K562 (cell line): ENCODE results near the gene CDK4. TPM values are rescaled to one million over a fixed set of nuclear protein-coding genes. Genes with fewer than 3 reads are reported as not detected.

ENCODE experiments used
- CBFA2T3 ChIP-seq: fragments of 450-650 bp; IDR thresholded peaks from 2 replicates; pipeline ENCODE4 v1.6.1; 2017
- CHD4 ChIP-seq: fragments of 200-600 bp; sonication (generic); IDR thresholded peaks from 3 replicates; pipeline ENCODE4 v1.6.1; 2012; ENCODE audit warnings: low read depth, mild to moderate bottlenecking, mixed read lengths, low read length, inconsistent platforms; ENCODE audit not compliant: insufficient read depth, insufficient replicate concordance, poor library complexity, severe bottlenecking
- CREM ChIP-seq: IDR thresholded peaks from 2 replicates; pipeline ENCODE4 v1.6.1; 2014; ENCODE audit warnings: antibody characterized with exemption, low read depth
- ETS1 ChIP-seq: conservative IDR thresholded peaks from 2 replicates; pipeline ENCODE4 v1.6.1; 2011; ENCODE audit warnings: low read depth, mild to moderate bottlenecking, low read length; ENCODE audit not compliant: control insufficient read depth
- HDAC8 ChIP-seq: fragments of 450-650 bp; IDR thresholded peaks from 2 replicates; pipeline ENCODE4 v1.6.1; 2016; ENCODE audit warnings: mild to moderate bottlenecking, missing genetic modification characterization, moderate library complexity, missing compliant biosample characterization
- IRF9 ChIP-seq: fragments of 450-650 bp; IDR thresholded peaks from 2 replicates; pipeline ENCODE4 v1.6.1; 2016; ENCODE audit warnings: missing biosample characterization, missing genetic modification characterization
- MAFF ChIP-seq: IDR thresholded peaks from 2 replicates; pipeline ENCODE4 v1.6.1; 2012; ENCODE audit warnings: low read length, improper control_type of control experiment
- NKRF ChIP-seq: fragments of 450-650 bp; IDR thresholded peaks from 2 replicates; pipeline ENCODE4 v1.6.1; 2016; ENCODE audit warnings: borderline replicate concordance
- NR3C1 ChIP-seq: sonication (generic); formaldehyde crosslinking; IDR thresholded peaks from 2 replicates; pipeline ENCODE4 v1.8.1; 2022; ENCODE audit warnings: missing genetic modification reagents
- PML ChIP-seq: IDR thresholded peaks from 2 replicates; pipeline ENCODE4 v1.6.1; 2012; ENCODE audit warnings: low read length, inconsistent platforms
- SMAD3 ChIP-seq: fragments of 450-650 bp; formaldehyde crosslinking; conservative IDR thresholded peaks from 2 replicates; pipeline ENCODE4 v1.4.0; 2020; ENCODE audit warnings: mild to moderate bottlenecking
- SMARCE1 ChIP-seq: fragments of 450-650 bp; IDR thresholded peaks from 2 replicates; pipeline ENCODE4 v1.7.1; 2016; ENCODE audit warnings: mild to moderate bottlenecking
- SRSF7 ChIP-seq: fragments of 200-400 bp; formaldehyde crosslinking; optimal IDR thresholded peaks from 2 replicates; pipeline ENCODE3; 2017; ENCODE audit warnings: mild to moderate bottlenecking, low read depth, low read length
- TCF3 ChIP-seq: sonication (generic); formaldehyde crosslinking; IDR thresholded peaks from 2 replicates; pipeline ENCODE4 v1.4.0; 2020; ENCODE audit warnings: mild to moderate bottlenecking, missing genetic modification reagents
- TRIM28 ChIP-seq: fragments of 450-650 bp; IDR thresholded peaks from 2 replicates; pipeline ENCODE4 v1.6.1; 2017
- ZBTB26 ChIP-seq: fragments of 450-650 bp; formaldehyde crosslinking; IDR thresholded peaks from 2 replicates; pipeline ENCODE4 v1.4.0; 2022; ENCODE audit warnings: missing genetic modification characterization
- ZFP91 ChIP-seq: sonication (generic); formaldehyde crosslinking; IDR thresholded peaks from 2 replicates; pipeline ENCODE4 v1.8.0; 2022; ENCODE audit warnings: mild to moderate bottlenecking, missing genetic modification reagents
- ZKSCAN8 ChIP-seq: fragments of 200-800 bp; sonication (Bioruptor generic); IDR thresholded peaks from 2 replicates; pipeline ENCODE4 v1.6.1; 2016; ENCODE audit warnings: missing genetic modification characterization, missing compliant biosample characterization
- ZNF140 ChIP-seq: fragments of 250-450 bp; sonication (Bioruptor Pico); IDR thresholded peaks from 2 replicates; pipeline ENCODE4 v1.8.0; 2021; ENCODE audit warnings: moderate library complexity, mild to moderate bottlenecking, inconsistent platforms
- ZNF197 ChIP-seq: fragments of 200-800 bp; sonication (Bioruptor generic); IDR thresholded peaks from 2 replicates; pipeline ENCODE4 v1.6.1; 2016; ENCODE audit warnings: low read depth, missing genetic modification characterization, missing compliant biosample characterization
- ZNF76 ChIP-seq: fragments of 250-450 bp; sonication (Bioruptor Pico); IDR thresholded peaks from 2 replicates; pipeline ENCODE4 v1.4.0; 2020; ENCODE audit warnings: mild to moderate bottlenecking, moderate library complexity, borderline replicate concordance
- ZNF778 ChIP-seq: fragments of 450-650 bp; formaldehyde crosslinking; IDR thresholded peaks from 2 replicates; pipeline ENCODE4 v1.4.0; 2020; ENCODE audit warnings: mild to moderate bottlenecking, moderate library complexity
- polyA plus RNA-seq, 8 experiments: library from polyadenylated mRNA; depleted of rRNA in 4 of 8; stranded (reverse) in 5 of 8; unstranded in 3 of 8; fragments of >200 nt; fragmentation: Nextera tagmentation in 2 of 8; fragmentation: Illumina TruSeq in 1 of 8; extraction: Ambion mirVana in 2 of 8; extraction: Trizol in 1 of 8; gene quantifications; 2 replicates each; pipeline versions ENCODE4 v1.2.1 to v1.2.3, GENCODE V29; 2011 to 2014; ENCODE audit warnings: inconsistent platforms in 1 of 8, missing spikeins in 1 of 8
- total RNA-seq, 7 experiments: library from RNA; depleted of rRNA in 6 of 7; stranded (reverse); fragments of >200 nt in 6 of 7; fragmentation: Illumina TruSeq in 2 of 7; extraction: Trizol in 2 of 7; gene quantifications; 2 replicates each; pipeline versions ENCODE4 v1.2.1 to v1.2.3, GENCODE V29; 2011 to 2021; ENCODE audit warnings: low replicate concordance in 1 of 7

Gene CDK4
- total and polyA plus RNA-seq, 9 of the 15 experiments (the other 6 are each of a cell fraction or from before 2014, with no cell fraction given), result 37.8 to 436 (median 238) TPM

- TF ChIP-seq SMAD3 (CRISPR knock-in tag) (no peak), MAFF (no peak), NR3C1 (no peak), ZNF140 (CRISPR knock-in tag) (no peak), ZBTB26 (CRISPR knock-in tag) (no peak), SRSF7 (no peak), TCF3 (no peak), TRIM28 (no peak), IRF9 (no peak), SMARCE1 (no peak), ETS1 (0 out of 2 replicates have a peak, but pooled peaks have one; percentile 23), ZNF197 (CRISPR knock-in tag) (no peak), ZNF778 (no peak), ZNF76 (CRISPR knock-in tag) (no peak), PML (no peak), HDAC8 (no peak), CHD4 (no peak), CBFA2T3 (no peak), NKRF (no peak), CREM (peak; percentile 65), ZKSCAN8 (CRISPR knock-in tag) (no peak), ZFP91 (no peak)
Observed at GRCh38 chr12:57756406-57757341, 4.6 kb upstream of the CDK4 start (continued).
